ENCODE data around the gene MOB2. TPM values are rescaled to one million over a fixed set of nuclear protein-coding genes. Genes with fewer than 3 reads are reported as not detected.

Gene MOB2
- total and polyA plus RNA-seq, 2 of the 13 experiments (the other 11 are each of a cell fraction or from before 2014, with no cell fraction given): 21.8 to 27.7 TPM

GRCh38 chr11:1510928-1511327 is 24.3 kb upstream of the MOB2 start (continued):
- no peak for TF ChIP-seq KIAA2018 (CRISPR knock-in tag; IDR thresholded peaks at IDR 0.05; ENCODE audit: borderline replicate concordance)
- TF ChIP-seq ZNF646 (CRISPR knock-in tag; IDR thresholded peaks at IDR 0.05): no peak
- no peak for TF ChIP-seq ZNF331 (CRISPR knock-in tag; IDR thresholded peaks at IDR 0.05)
- no peak for TF ChIP-seq AFF4 (CRISPR knock-in tag; IDR thresholded peaks at IDR 0.05)
- no peak for TF ChIP-seq TCF7 (IDR thresholded peaks at IDR 0.05; ENCODE audit: low read depth)
- TF ChIP-seq CBX2 (IDR thresholded peaks at IDR 0.05; ENCODE audit: low read depth, low read length): no peak
- TF ChIP-seq CBX2 (CRISPR knock-in tag; IDR thresholded peaks at IDR 0.05; ENCODE audit: low read depth): no peak
- no peak for TF ChIP-seq SUZ12 (IDR thresholded peaks at IDR 0.05; ENCODE audit: low read depth, low read length)
- TF ChIP-seq ELK4 (CRISPR knock-in tag; IDR thresholded peaks at IDR 0.05; ENCODE audit: borderline replicate concordance): no peak
- TF ChIP-seq ZNF432 (CRISPR knock-in tag; IDR thresholded peaks at IDR 0.05; ENCODE audit: borderline replicate concordance): no peak
